ENCODE results near the gene SORL1.

GRCh38 chr11:121547574-121547973 is 95.5 kb downstream of the SORL1 start:
- TF ChIP-seq POLR2AphosphoS5 (IDR thresholded peaks at IDR 0.05; ENCODE audit: borderline replicate concordance, low read depth, low read length) (no peak), EZH2 (IDR thresholded peaks at IDR 0.05) (no peak)
